HepG2 (cell line): ENCODE results near the gene PTPN14. TPM values are rescaled to one million over a fixed set of nuclear protein-coding genes. Genes with fewer than 3 reads are reported as not detected.

ENCODE experiments used
- ATAC-seq: fragments of 200-7000 bp; cut with Tn5 transposase; 3 replicates; pipeline ENCODE4 v1.9.1; 2020; ENCODE audit warnings: mild to moderate bottlenecking, moderate library complexity
- BruUV-seq: library from RNA; stranded (reverse); fragments of 400-500 nt; replicated peaks from 2 replicates; lab custom pipeline; 2021; lab: Mats Ljungman, UMichigan
- CTCF ChIA-PET: fragments of 300-600 bp; formaldehyde crosslinking; extraction: SDS; loops from one replicate; lab custom pipeline; 2021; ENCODE audit warnings: low total read pairs, inconsistent platforms, low intra/inter-chr PET ratio; lab: Yijun Ruan, JAX
- POLR2A ChIA-PET: fragments of 350-600 bp; sonication (Branson Sonifier 250); formaldehyde crosslinking; loops from one replicate; lab custom pipeline; 2020; ENCODE audit warnings: antibody characterized with exemption, inconsistent platforms; lab: Yijun Ruan, JAX
- DNase-seq: peaks from one replicate; pipeline ENCODE4 v3.0.0-alpha.2; 2015; ENCODE audit warnings: low spot score
- FAIRE-seq: peaks from 3 replicates; lab custom pipeline; 2011; peaks lifted over from hg19 to GRCh38; lab: Jason Lieb, UNC
- H2AFZ ChIP-seq: one replicate; pipeline ENCODE4 v1.6.1; 2011; ENCODE audit warnings: low read length, inconsistent platforms
- H3K27ac ChIP-seq: fragments of 300-600 bp; 3 replicates; pipeline ENCODE4 v1.8.0; 2011; ENCODE audit warnings: mixed run types, mild to moderate bottlenecking, mixed read lengths, low read length, inconsistent platforms; ENCODE audit not compliant: insufficient read depth; ENCODE audit errors: extremely low read length
- H3K27me3 ChIP-seq, 2 experiments: fragments of 200-600 bp in 1 of 2; 2 replicates in 1 of 2; 3 replicates in 1 of 2; pipeline versions ENCODE4 v1.6.0 to v1.8.0; 2011; ENCODE audit warnings: low read length in 2 of 2, mild to moderate bottlenecking in 2 of 2, moderate library complexity in 2 of 2, inconsistent platforms in 1 of 2; ENCODE audit not compliant: insufficient read depth in 2 of 2, control insufficient read depth in 1 of 2
- H3K36me3 ChIP-seq, 2 experiments: fragments of 200-600 bp in 1 of 2; replicated peaks in 1 of 2; 2 replicates in 1 of 2; 3 replicates in 1 of 2; pipeline versions ENCODE4 v1.5.1 to v1.8.0; 2011; ENCODE audit warnings: low read length in 2 of 2, inconsistent platforms in 1 of 2; ENCODE audit not compliant: insufficient read depth in 2 of 2, control insufficient read depth in 1 of 2
- H3K4me1 ChIP-seq: 2 replicates; pipeline ENCODE4 v1.5.1; 2012; ENCODE audit warnings: low read length, inconsistent platforms; ENCODE audit not compliant: insufficient read depth
- H3K4me2 ChIP-seq: 2 replicates; pipeline ENCODE4 v1.6.0; 2011; ENCODE audit warnings: low read depth, low read length, inconsistent platforms
- H3K4me3 ChIP-seq, 3 experiments: fragments of 200-600 bp in 1 of 3; sonication (generic), shearing (Covaris generic) in 1 of 3; replicated peaks in 1 of 3; 2 replicates each; pipeline ENCODE4 v1.5.1; 2011 to 2016; ENCODE audit warnings: low read length in 3 of 3, inconsistent platforms in 2 of 3, low read depth in 2 of 3, mild to moderate bottlenecking in 2 of 3, control low read depth in 1 of 3, mixed read lengths in 1 of 3; ENCODE audit not compliant: insufficient read depth in 1 of 3
- H3K79me2 ChIP-seq: one replicate; pipeline ENCODE4 v1.6.1; 2011; ENCODE audit warnings: low read length, inconsistent platforms; ENCODE audit not compliant: insufficient read depth
- H3K9ac ChIP-seq: 2 replicates; pipeline ENCODE4 v1.6.0; 2011; ENCODE audit warnings: mild to moderate bottlenecking, low read depth, low read length, inconsistent platforms; ENCODE audit not compliant: insufficient read depth
- H3K9me3 ChIP-seq: 2 replicates; pipeline ENCODE4 v1.5.1; 2012; ENCODE audit warnings: mild to moderate bottlenecking, low read length
- H4K20me1 ChIP-seq: 2 replicates; pipeline ENCODE4 v1.6.0; 2011; ENCODE audit warnings: inconsistent platforms, mild to moderate bottlenecking, low read length, moderate library complexity; ENCODE audit not compliant: insufficient read depth
- HNF4A ChIP-seq: sonication (generic); formaldehyde crosslinking; IDR thresholded peaks from 2 replicates; pipeline ENCODE4 v1.4.0; 2020; ENCODE audit warnings: missing genetic modification reagents
- NONO ChIP-seq, 2 experiments: fragments of 450-650 bp in 1 of 2; sonication (generic) in 1 of 2; formaldehyde crosslinking in 1 of 2; IDR thresholded peaks in 1 of 2; conservative IDR thresholded peaks in 1 of 2; 2 replicates each; pipeline versions ENCODE4 v1.6.1 to v1.8.0; 2017 to 2022; ENCODE audit warnings: mild to moderate bottlenecking in 1 of 2, missing genetic modification reagents in 1 of 2, moderate library complexity in 1 of 2
- NPAS2 ChIP-seq: sonication (generic); formaldehyde crosslinking; IDR thresholded peaks from 2 replicates; pipeline ENCODE4 v1.8.0; 2022; ENCODE audit warnings: mild to moderate bottlenecking, missing genetic modification reagents, borderline replicate concordance
- ZFP37 ChIP-seq: sonication (generic); formaldehyde crosslinking; IDR thresholded peaks from 2 replicates; pipeline ENCODE4 v1.4.0; 2020; ENCODE audit warnings: missing genetic modification reagents, borderline replicate concordance
- ZNF264 ChIP-seq: sonication (generic); formaldehyde crosslinking; IDR thresholded peaks from 2 replicates; pipeline ENCODE4 v1.4.0; 2020; ENCODE audit warnings: missing genetic modification reagents
- WGBS: methylation state at CpG from one replicate; pipeline ENCODE4 v1.1.6; 2017; ENCODE audit warnings: low lambda C conversion rate; 5-methylcytosine and 5-hydroxymethylcytosine counted together
- in situ Hi-C: cut with HindIII; loops from 2 replicates; pipeline ENCODE4 v1.10.0; 2017; ENCODE audit warnings: low pct_unique_long_range_greater_than_20kb; ENCODE audit not compliant: extremely low pct_ligation_motif_present
- intact Hi-C: fragments of 100-400 bp; cut with micrococcal nuclease; formaldehyde crosslinking; loops from one replicate; pipeline ENCODE4 v1.10.0; 2022; ENCODE audit not compliant: unreplicated experiment
- polyA plus RNA-seq, 8 experiments: library from polyadenylated mRNA; depleted of rRNA in 3 of 8; stranded (reverse) in 7 of 8; unstranded in 1 of 8; fragments of >200 nt; fragmentation: Illumina TruSeq in 4 of 8; extraction: Trizol in 4 of 8; gene quantifications; 2 replicates each; pipeline versions ENCODE4 v1.2.1 to v1.2.3, GENCODE V29; 2011 to 2016; ENCODE audit warnings: low read depth in 4 of 8, missing spikeins in 1 of 8, mixed read lengths in 1 of 8; ENCODE audit not compliant: insufficient read depth in 1 of 8
- total RNA-seq, 5 experiments: library from RNA; depleted of rRNA; stranded (reverse); fragments of >200 nt; fragmentation: Illumina TruSeq; extraction: Trizol; gene quantifications; 2 replicates each; pipeline ENCODE4 v1.2.3, GENCODE V29; 2016; ENCODE audit warnings: low read depth in 1 of 5
- TF ChIP-seq, protein P1 (sequence below): sonication (generic); formaldehyde crosslinking; IDR thresholded peaks from 2 replicates; pipeline ENCODE4 v1.5.0; 2020; ENCODE audit warnings: mild to moderate bottlenecking, missing genetic modification reagents

PTPN14 gene
- total and polyA plus RNA-seq, 2 of the 13 experiments (the other 11 are each of a cell fraction or from before 2014, with no cell fraction given): 3.9 to 4.7 TPM

DNA sequence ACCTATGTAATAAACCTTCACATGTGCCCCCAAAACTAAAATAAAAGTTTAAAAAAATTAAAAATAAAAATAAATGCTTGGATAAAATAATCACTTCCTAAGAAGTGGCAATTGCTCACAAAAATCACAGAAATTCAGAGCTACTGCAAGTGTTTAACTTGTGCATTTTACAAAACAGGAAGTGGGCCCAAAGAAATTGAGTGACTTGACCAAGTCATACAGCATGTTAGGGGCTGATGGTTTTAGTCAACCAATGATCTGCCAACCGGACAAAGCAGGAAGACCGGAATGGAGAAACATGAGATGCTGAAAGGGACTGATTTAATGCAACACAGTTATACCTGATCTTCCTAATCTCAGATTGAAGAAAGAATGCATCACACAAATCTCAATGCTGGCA lies 173.9 kb downstream of the PTPN14 start (continued):
- TF ChIP-seq NPAS2: no peak
- TF ChIP-seq, protein P1, sequence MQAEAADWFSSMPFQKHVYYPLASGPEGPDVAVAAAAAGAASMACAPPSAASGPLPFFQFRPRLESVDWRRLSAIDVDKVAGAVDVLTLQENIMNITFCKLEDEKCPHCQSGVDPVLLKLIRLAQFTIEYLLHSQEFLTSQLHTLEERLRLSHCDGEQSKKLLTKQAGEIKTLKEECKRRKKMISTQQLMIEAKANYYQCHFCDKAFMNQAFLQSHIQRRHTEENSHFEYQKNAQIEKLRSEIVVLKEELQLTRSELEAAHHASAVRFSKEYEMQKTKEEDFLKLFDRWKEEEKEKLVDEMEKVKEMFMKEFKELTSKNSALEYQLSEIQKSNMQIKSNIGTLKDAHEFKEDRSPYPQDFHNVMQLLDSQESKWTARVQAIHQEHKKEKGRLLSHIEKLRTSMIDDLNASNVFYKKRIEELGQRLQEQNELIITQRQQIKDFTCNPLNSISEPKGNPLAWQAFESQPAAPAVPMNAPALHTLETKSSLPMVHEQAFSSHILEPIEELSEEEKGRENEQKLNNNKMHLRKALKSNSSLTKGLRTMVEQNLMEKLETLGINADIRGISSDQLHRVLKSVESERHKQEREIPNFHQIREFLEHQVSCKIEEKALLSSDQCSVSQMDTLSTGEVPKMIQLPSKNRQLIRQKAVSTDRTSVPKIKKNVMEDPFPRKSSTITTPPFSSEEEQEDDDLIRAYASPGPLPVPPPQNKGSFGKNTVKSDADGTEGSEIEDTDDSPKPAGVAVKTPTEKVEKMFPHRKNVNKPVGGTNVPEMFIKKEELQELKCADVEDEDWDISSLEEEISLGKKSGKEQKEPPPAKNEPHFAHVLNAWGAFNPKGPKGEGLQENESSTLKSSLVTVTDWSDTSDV (CRISPR knock-in tag): no peak

DNA sequence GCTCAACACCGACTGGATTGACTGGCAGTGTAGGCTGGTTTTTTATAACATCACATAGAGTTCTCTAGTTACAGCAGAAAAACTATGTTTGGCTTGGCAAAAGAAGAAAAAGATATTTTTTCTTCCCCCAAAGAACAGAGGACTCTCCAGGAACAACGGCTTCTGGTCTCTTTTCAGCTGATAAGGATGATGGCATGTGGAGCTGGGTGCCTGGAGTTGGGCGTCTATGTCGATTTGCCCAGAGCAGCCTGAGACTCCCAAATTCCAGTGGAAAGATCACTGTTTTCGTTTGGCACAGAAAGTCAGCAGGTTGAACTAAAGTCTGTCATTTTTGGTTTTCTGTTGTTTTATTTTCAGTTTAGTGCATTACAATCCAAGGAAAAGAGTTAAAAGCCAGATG lies 179.3 kb downstream of the PTPN14 start:
- Histone ChIP-seq H3K4me2 (no peak overlapping the region), H3K9me3 (no peaks in the 10 kb centered on the region), H3K9ac (no peak overlapping the region), H3K27ac (no peak overlapping the region), H3K36me3 (peaks cover 2 to 3% of the 10 kb centered on the region in 2 experiments; a peak in 3 of 5 replicates), H3K4me3 (no peak overlapping the region), H3K4me1 (peaks cover 13% of the 10 kb centered on the region), H3K79me2 (no peaks in the 10 kb centered on the region), H3K27me3 (no peaks in the 10 kb centered on the region), H4K20me1 (no peaks in the 10 kb centered on the region), H2AFZ (no peak overlapping the region)
- FAIRE-seq: no peak
- intact Hi-C loops: no loop called here
- ChIA-PET CTCF (no interaction called here), POLR2A (no interaction called here)
- WGBS: 75% methylated on average over 5 of the region's 5 CpGs
- no peak for ATAC-seq
- no peak for DNase-seq
- in situ Hi-C loops: no loop called here
- TF ChIP-seq NONO (IDR thresholded peaks at IDR 0.05) (no peak), NONO (CRISPR knock-in tag; conservative IDR thresholded peaks at IDR 0.05) (no peak), ZNF264 (CRISPR knock-in tag) (no peak), HNF4A (CRISPR knock-in tag) (no peak), ZFP37 (CRISPR knock-in tag) (no peak)
- TF ChIP-seq, all 625 proteins: peak for 0
- BruUV-seq: no TSS peak
